HG03139 (cell line): ENCODE data around the gene PCNX1.
"Not testable (repeated sequence)": the region's sequence is repeated elsewhere in the genome, so short reads cannot be mapped to it uniquely, and the experiment has no call there.

Experiments used
- ATAC-seq: cut with Tn5 transposase; IDR thresholded peaks from one replicate; pipeline ENCODE4 v1.9.1; 2021; ENCODE audit not compliant: unreplicated experiment

The PCNX1 gene

GRCh38 chr14:71062581-71063303, 155.5 kb downstream of the PCNX1 start:
- no peak for ATAC-seq

- ATAC-seq, result no peak
Observed at GRCh38 chr14:71063351-71063750, 156.1 kb downstream of the PCNX1 start.

GRCh38 chr14:71064747-71065146, 157.5 kb downstream of the PCNX1 start:
- ATAC-seq, result not testable (repeated sequence)

GRCh38 chr14:71070169-71070568, 162.9 kb downstream of the PCNX1 start:
- no peak for ATAC-seq

- ATAC-seq, result no peak
Observed at GRCh38 chr14:71071042-71071441, 163.8 kb downstream of the PCNX1 start.

GRCh38 chr14:71076462-71077092, 169.3 kb downstream of the PCNX1 start:
- ATAC-seq, result no peak

- no peak for ATAC-seq
Observed at GRCh38 chr14:71078500-71078899, 171.2 kb downstream of the PCNX1 start.

GRCh38 chr14:71086567-71086966, 179.3 kb downstream of the PCNX1 start:
- no peak for ATAC-seq

GRCh38 chr14:71089971-71090370, 182.7 kb downstream of the PCNX1 start:
- no peak for ATAC-seq

GRCh38 chr14:71094722-71095121, 187.5 kb downstream of the PCNX1 start:
- ATAC-seq, result peak; percentile 56

- no peak for ATAC-seq
Observed at GRCh38 chr14:71096947-71097346, 189.7 kb downstream of the PCNX1 start.

GRCh38 chr14:71103662-71104484, 196.6 kb downstream of the PCNX1 start:
- ATAC-seq, result no peak

- ATAC-seq, result no peak
Observed at GRCh38 chr14:71105177-71105576, 197.9 kb downstream of the PCNX1 start.

GRCh38 chr14:71107921-71108320, 200.7 kb downstream of the PCNX1 start:
- ATAC-seq, result no peak

GRCh38 chr14:71108398-71109119, 201.3 kb downstream of the PCNX1 start:
- ATAC-seq, result no peak

GRCh38 chr14:71113376-71113775, 206.1 kb downstream of the PCNX1 start:
- ATAC-seq, result no peak

- ATAC-seq, result no peak
Observed at GRCh38 chr14:71114565-71114964, 207.3 kb downstream of the PCNX1 start.

- ATAC-seq, result no peak
Observed at GRCh38 chr14:71115306-71115705, 208.0 kb downstream of the PCNX1 start.

- no peak for ATAC-seq
Observed at GRCh38 chr14:71115821-71116567, 208.7 kb downstream of the PCNX1 start.

- no peak for ATAC-seq
Observed at GRCh38 chr14:71116568-71117122, 209.4 kb downstream of the PCNX1 start.
